H1 (cell line): ENCODE measurements around the gene NOM1. TPM values are rescaled to one million over a fixed set of nuclear protein-coding genes. Genes with fewer than 3 reads are reported as not detected.

Experiments
- CTCF ChIA-PET: fragments of 300-600 bp; sonication (Branson Sonifier 250); formaldehyde crosslinking; loops from one replicate; lab custom pipeline; 2021; ENCODE audit not compliant: partially characterized antibody; lab: Charles Lee
- POLR2A ChIA-PET: fragments of 300-600 bp; sonication (Branson Sonifier 250); formaldehyde crosslinking; loops from one replicate; lab custom pipeline; 2021; ENCODE audit warnings: inconsistent platforms; ENCODE audit not compliant: partially characterized antibody; lab: Charles Lee
- DNase-seq, 2 experiments: peaks; one replicate each; pipeline versions ENCODE4 v3.0.0 to v3.0.0-alpha.2; 2010 to 2022; ENCODE audit warnings: low spot score in 2 of 2, low read depth in 1 of 2, mixed read lengths in 1 of 2
- FAIRE-seq: peaks from 2 replicates; lab custom pipeline; 2011; peaks lifted over from hg19 to GRCh38; lab: Jason Lieb, UNC
- H2AFZ ChIP-seq: 2 replicates; pipeline ENCODE4 v1.8.1; 2012; ENCODE audit warnings: low read length, inconsistent platforms
- H2AK5ac ChIP-seq: 2 replicates; pipeline ENCODE4 v1.6.1; 2013; ENCODE audit warnings: low read depth, low read length
- H2BK120ac ChIP-seq: replicated peaks from 2 replicates; pipeline ENCODE3; 2013; ENCODE audit warnings: low read depth, low read length, inconsistent platforms
- H2BK12ac ChIP-seq: 2 replicates; pipeline ENCODE4 v1.6.1; 2013; ENCODE audit warnings: low read depth, low read length
- H2BK15ac ChIP-seq: 2 replicates; pipeline ENCODE4 v1.6.1; 2013; ENCODE audit warnings: low read length
- H2BK20ac ChIP-seq: 2 replicates; pipeline ENCODE4 v1.6.1; 2013; ENCODE audit warnings: low read length
- H2BK5ac ChIP-seq: 2 replicates; pipeline ENCODE4 v1.6.1; 2013; ENCODE audit warnings: low read depth, low read length
- H3K14ac ChIP-seq: 2 replicates; pipeline ENCODE4 v1.6.1; 2013; ENCODE audit warnings: inconsistent platforms; ENCODE audit not compliant: insufficient read length
- H3K18ac ChIP-seq: 2 replicates; pipeline ENCODE4 v1.6.1; 2013; ENCODE audit warnings: low read length; ENCODE audit errors: extremely low read depth
- H3K23ac ChIP-seq: 2 replicates; pipeline ENCODE4 v1.6.1; 2013; ENCODE audit warnings: inconsistent platforms; ENCODE audit not compliant: insufficient read length
- H3K23me2 ChIP-seq: 2 replicates; pipeline ENCODE4 v1.6.1; 2013; ENCODE audit warnings: low read depth, low read length
- H3K27ac ChIP-seq: 2 replicates; pipeline ENCODE4 v1.6.1; 2011; ENCODE audit warnings: low read depth, low read length, inconsistent platforms
- H3K27me3 ChIP-seq, 4 experiments: replicated peaks in 1 of 4; 1 replicate in 1 of 4; 2 replicates in 3 of 4; pipeline versions ENCODE4 v1.6.1 to v1.8.1; 2011 to 2013; ENCODE audit warnings: low read length in 3 of 4, mild to moderate bottlenecking in 3 of 4, inconsistent platforms in 2 of 4, mixed read lengths in 2 of 4, moderate library complexity in 1 of 4; ENCODE audit not compliant: control insufficient read depth in 3 of 4, insufficient read depth in 3 of 4; ENCODE audit errors: extremely low read depth in 1 of 4
- H3K36me3 ChIP-seq, 4 experiments: 2 replicates each; pipeline versions ENCODE4 v1.6.1 to v1.8.1; 2011 to 2013; ENCODE audit warnings: mild to moderate bottlenecking in 4 of 4, low read length in 3 of 4, moderate library complexity in 2 of 4, control low read depth in 1 of 4, inconsistent platforms in 1 of 4; ENCODE audit not compliant: insufficient read depth in 4 of 4, control insufficient read depth in 2 of 4
- H3K4ac ChIP-seq: replicated peaks from 2 replicates; pipeline ENCODE3; 2013; ENCODE audit warnings: low read length, low read depth, mixed read lengths, inconsistent platforms; ENCODE audit not compliant: insufficient read length
- H3K4me1 ChIP-seq, 4 experiments: replicated peaks in 1 of 4; 1 replicate in 1 of 4; 2 replicates in 3 of 4; pipeline versions ENCODE4 v1.6.1 to v1.8.1; 2011 to 2013; ENCODE audit warnings: low read length in 3 of 4, inconsistent platforms in 2 of 4, mixed read lengths in 1 of 4; ENCODE audit not compliant: insufficient read depth in 4 of 4, control insufficient read depth in 3 of 4
- H3K4me2 ChIP-seq, 2 experiments: 2 replicates each; pipeline versions ENCODE4 v1.6.1 to v1.8.1; 2011 to 2013; ENCODE audit warnings: low read depth in 2 of 2, low read length in 2 of 2, control low read depth in 1 of 2, inconsistent platforms in 1 of 2, mild to moderate bottlenecking in 1 of 2; ENCODE audit not compliant: insufficient read depth in 1 of 2
- H3K4me3 ChIP-seq, 4 experiments: fragments of 200-600, 300-600 bp in 1 of 4; sonication (generic), shearing (Covaris generic), sonication (Bioruptor Twin) in 1 of 4; 2 replicates each; pipeline versions ENCODE4 v1.5.1 to v1.8.1; 2011 to 2016; ENCODE audit warnings: low read length in 4 of 4, low read depth in 3 of 4, control low read depth in 2 of 4, inconsistent platforms in 2 of 4, mild to moderate bottlenecking in 2 of 4, mixed read lengths in 1 of 4, moderate library complexity in 1 of 4; ENCODE audit not compliant: insufficient read depth in 2 of 4; ENCODE audit errors: extremely low read depth in 1 of 4
- H3K56ac ChIP-seq: replicated peaks from 2 replicates; pipeline ENCODE3; 2013; ENCODE audit warnings: low read depth, mild to moderate bottlenecking, mixed read lengths, low read length, inconsistent platforms; ENCODE audit not compliant: insufficient read length
- H3K79me1 ChIP-seq: 2 replicates; pipeline ENCODE4 v1.6.1; 2013; ENCODE audit warnings: low read depth, low read length, control low read depth
- H3K79me2 ChIP-seq, 2 experiments: 2 replicates each; pipeline versions ENCODE4 v1.6.1 to v1.8.1; 2012 to 2013; ENCODE audit warnings: low read length in 2 of 2, mild to moderate bottlenecking in 2 of 2, inconsistent platforms in 1 of 2; ENCODE audit not compliant: insufficient read depth in 2 of 2, control insufficient read depth in 1 of 2
- H3K9ac ChIP-seq, 4 experiments: replicated peaks in 1 of 4; 1 replicate in 1 of 4; 2 replicates in 3 of 4; pipeline versions ENCODE4 v1.6.1 to v1.8.1; 2011 to 2013; ENCODE audit warnings: low read depth in 3 of 4, low read length in 3 of 4, control low read depth in 2 of 4, mild to moderate bottlenecking in 2 of 4, moderate library complexity in 2 of 4, inconsistent platforms in 1 of 4; ENCODE audit errors: extremely low read depth in 1 of 4
- H3K9me3 ChIP-seq, 2 experiments: 2 replicates each; pipeline versions ENCODE4 v1.6.1 to v1.8.1; 2012 to 2013; ENCODE audit warnings: mild to moderate bottlenecking in 2 of 2, moderate library complexity in 2 of 2, control low read depth in 1 of 2, inconsistent platforms in 1 of 2, low read depth in 1 of 2, low read length in 1 of 2, mixed read lengths in 1 of 2; ENCODE audit not compliant: insufficient read depth in 2 of 2
- H4K20me1 ChIP-seq, 2 experiments: replicated peaks in 1 of 2; 2 replicates each; pipeline versions ENCODE3 to v1.8.1; 2011 to 2013; ENCODE audit warnings: inconsistent platforms in 2 of 2, low read length in 2 of 2, mild to moderate bottlenecking in 1 of 2; ENCODE audit not compliant: insufficient read depth in 2 of 2, control insufficient read depth in 1 of 2
- H4K5ac ChIP-seq: 2 replicates; pipeline ENCODE4 v1.6.1; 2013; ENCODE audit warnings: low read length, low read depth, mixed read lengths, inconsistent platforms; ENCODE audit not compliant: insufficient read length
- H4K8ac ChIP-seq: 2 replicates; pipeline ENCODE4 v1.8.0; 2013; ENCODE audit warnings: mild to moderate bottlenecking, moderate library complexity, low read length, inconsistent platforms; ENCODE audit not compliant: insufficient read depth; ENCODE audit errors: extremely low read depth
- H4K91ac ChIP-seq: replicated peaks from 2 replicates; pipeline ENCODE3; 2013; ENCODE audit warnings: low read length, mixed read lengths, inconsistent platforms; ENCODE audit not compliant: insufficient read length
- CBX5 ChIP-seq: fragments of 300-800, 300-1000 bp; sonication (generic); IDR thresholded peaks from 2 replicates; pipeline ENCODE4 v1.7.1; 2016; ENCODE audit warnings: antibody characterized with exemption, low read length, low read depth
- CHD1 ChIP-seq: IDR thresholded peaks from 2 replicates; pipeline ENCODE4 v1.6.1; 2012; ENCODE audit warnings: low read depth, low read length, improper control_type of control experiment
- EGR1 ChIP-seq: IDR thresholded peaks from 2 replicates; pipeline ENCODE4 v1.6.1; 2011; ENCODE audit warnings: low read depth, low read length, borderline replicate concordance
- EZH2 ChIP-seq: fragments of 200-600 bp; sonication (generic); IDR thresholded peaks from 2 replicates; pipeline ENCODE4 v1.7.1; 2012; ENCODE audit warnings: low read depth, mild to moderate bottlenecking, moderate library complexity, low read length, inconsistent platforms; ENCODE audit not compliant: severe bottlenecking
- NANOG ChIP-seq: IDR thresholded peaks from 2 replicates; pipeline ENCODE4 v1.6.1; 2011; ENCODE audit warnings: low read length, low read depth, mild to moderate bottlenecking, inconsistent platforms; ENCODE audit not compliant: insufficient read depth, poor library complexity, severe bottlenecking
- RNF2 ChIP-seq: fragments of 200-900, 300-1000 bp; sonication (generic); IDR thresholded peaks from 2 replicates; pipeline ENCODE4 v1.7.1; 2016; ENCODE audit warnings: borderline replicate concordance, low read depth, mild to moderate bottlenecking, antibody characterized with exemption, low read length; ENCODE audit not compliant: poor library complexity, severe bottlenecking; ENCODE audit errors: missing control alignments
- SIN3A ChIP-seq, 2 experiments: IDR thresholded peaks in 1 of 2; conservative IDR thresholded peaks in 1 of 2; 2 replicates each; pipeline ENCODE4 v1.6.1; 2011 to 2012; ENCODE audit warnings: low read length in 2 of 2, improper control_type of control experiment in 1 of 2, low read depth in 1 of 2, mild to moderate bottlenecking in 1 of 2
- SUZ12 ChIP-seq: fragments of 200-600 bp; sonication (generic); IDR thresholded peaks from 2 replicates; pipeline ENCODE4 v1.6.1; 2012; ENCODE audit warnings: mild to moderate bottlenecking, inconsistent platforms, low read length, moderate library complexity, mixed read lengths
- WGBS, 2 experiments: shearing (Covaris generic) in 1 of 2; methylation state at CpG; one replicate each; pipeline versions ENCODE4 v1.1.6 to v1.1.7; 2013 to 2015; ENCODE audit warnings: low lambda C conversion rate in 2 of 2, mixed read lengths in 2 of 2, inconsistent platforms in 1 of 2, low coverage in 1 of 2, missing lambda C conversion rate in 1 of 2; ENCODE audit not compliant: insufficient replicate concordance in 2 of 2, insufficient coverage in 1 of 2, insufficient read length in 1 of 2; ENCODE audit errors: extremely low coverage in 1 of 2, missing lambda C conversion rate in 1 of 2; 5-methylcytosine and 5-hydroxymethylcytosine counted together
- polyA plus RNA-seq, 7 experiments: library from polyadenylated mRNA; depleted of rRNA in 3 of 7; stranded (reverse) in 5 of 7; unstranded in 2 of 7; fragments of >200 nt in 5 of 7; fragments of 200-250 nt in 2 of 7; gene quantifications; 1 replicate in 5 of 7; 2 replicates in 1 of 7; 4 replicates in 1 of 7; pipeline versions ENCODE4 v1.2.1 to v1.2.3, GENCODE V29; 2011 to 2013; ENCODE audit warnings: missing spikeins in 2 of 7, mixed read lengths in 2 of 7
- total RNA-seq: library from RNA; stranded (reverse); fragmentation: NEBNext Ultra II Directional; extraction: Animal tissue kit (Norgen Biotek cat#: 25700); gene quantifications from 2 replicates; pipeline ENCODE4 v1.2.1, GENCODE V29; 2021

The NOM1 gene
- total and polyA plus RNA-seq, 2 of the 8 experiments (the other 6 are each of a cell fraction or from before 2014, with no cell fraction given) = 10.6 to 29.1 TPM

DNA sequence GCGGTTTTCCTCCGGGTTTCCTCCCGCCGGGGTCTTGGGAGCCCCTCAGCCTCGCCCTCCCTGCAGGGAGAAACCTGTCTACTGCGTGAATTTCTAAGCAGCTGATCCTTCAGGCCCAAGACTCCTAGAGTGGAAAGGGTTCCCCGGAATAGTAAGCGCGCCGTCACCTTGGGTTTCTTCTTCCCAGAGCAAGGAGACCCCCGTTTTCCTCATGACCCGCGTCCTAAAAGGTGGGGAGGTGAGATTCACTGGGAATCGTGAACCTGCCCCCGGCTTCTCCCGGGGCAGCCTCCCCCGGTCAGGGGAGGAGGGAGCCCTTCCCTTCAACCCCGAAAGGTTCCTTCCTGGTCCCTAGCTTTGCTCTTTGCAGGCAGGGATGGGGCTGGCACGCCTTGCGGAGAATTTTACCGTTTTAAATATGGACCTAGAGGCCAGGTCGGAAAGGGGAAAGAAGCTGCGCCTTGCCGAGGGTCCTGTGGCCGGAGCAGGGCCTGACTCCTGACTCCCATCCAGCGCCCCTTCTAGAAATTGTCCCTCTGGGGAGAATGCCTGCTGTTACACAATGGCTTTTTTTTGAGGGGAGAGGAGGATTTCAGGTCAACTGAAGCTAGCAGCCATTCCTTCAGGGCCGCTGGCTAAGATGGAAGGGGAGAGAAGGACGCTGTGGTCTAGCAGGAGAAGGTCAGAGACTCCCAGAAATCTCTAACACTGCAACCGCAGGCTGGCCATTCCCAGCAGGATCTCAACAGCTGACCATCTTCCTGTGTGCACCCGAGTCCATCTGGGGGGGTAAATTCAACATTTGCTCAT, 72.6 kb downstream of the NOM1 start:
- Histone ChIP-seq H3K56ac (no peak overlapping the region), H2AK5ac (no peak overlapping the region), H3K36me3 (peaks cover 0 to 5% (median 0%) of the 10 kb centered on the region in 4 experiments; a peak in 1 of 8 replicates), H3K9me3 (no peaks in the 10 kb centered on the region), H3K4me3 (peak overlapping the region in 1 of 4 experiments; percentile 51; a peak in 3 of 8 replicates), H4K91ac (no peak overlapping the region), H3K4ac (no peak overlapping the region), H3K27me3 (peaks cover 75 to 100% (median 84%) of the 10 kb centered on the region in 4 experiments), H4K20me1 (peaks cover 10 to 16% of the 10 kb centered on the region in 2 experiments), H2BK20ac (no peak overlapping the region), H3K4me2 (peak overlapping the region; percentile 53 to 62), H3K9ac (no peak overlapping the region), H3K4me1 (peaks cover 5 to 40% (median 17%) of the 10 kb centered on the region in 4 experiments), H3K23me2 (peaks cover 4% of the 10 kb centered on the region; the same call in 1 of the 2 replicates), H3K27ac (no peak overlapping the region), H3K14ac (no peak overlapping the region), H2AFZ (no peak overlapping the region), H3K79me1 (no peaks in the 10 kb centered on the region), H3K79me2 (no peaks in the 10 kb centered on the region), H4K8ac (no peak overlapping the region), H2BK5ac (no peak overlapping the region), H2BK15ac (no peak overlapping the region)
- POLR2A ChIA-PET = interaction anchor here (1.0 to 1.2 kb wide), 3 partner anchors 12 to 22 kb away, joined by 3 to 7 read pairs (median 4); partner anchors contain the start of gene MNX1
- FAIRE-seq (no peak), DNase-seq (peak in 1 of 2 experiments; percentile 59)
- CTCF ChIA-PET = interaction anchor here (0.8 kb wide), 2 partner anchors 109 to 114 kb away, joined by 3 to 4 read pairs; no protein-coding TSS in a partner anchor
- TF ChIP-seq RNF2 (peak; percentile 70), EGR1 (no peak), SUZ12 (peak; percentile 84), CBX5 (no peak), SIN3A (conservative IDR thresholded peaks at IDR 0.05 in 1 of 2, IDR thresholded peaks at IDR 0.05 in 1 of 2; ENCODE audit: low read depth in 1 of 2, low read length in 2 of 2) (no peak), CHD1 (no peak), NANOG (no peak), EZH2 (peak; percentile 83)
- TF ChIP-seq, all 59 proteins: peak for 3
- 0 out of 2 replicates have a peak overlapping the region, but pooled peaks have one; percentile 27 for H2BK12ac ChIP-seq
- no peak overlapping the region for H4K5ac ChIP-seq
- 7% methylated on average over 27 of the region's 30 CpGs; no CpG with 5 or more reads in 1 of the 2 experiments for WGBS, 2 experiments
- H3K18ac ChIP-seq = no peak overlapping the region
- no peak overlapping the region for H2BK120ac ChIP-seq
- H3K23ac ChIP-seq = no peak overlapping the region
